Nephron (organoid): Measurements from ENCODE around the gene GRM3.

Experiments
- H3K27ac Mint-ChIP-seq, 3 experiments: 2 replicates each; pipeline ENCODE4 v1.8.0; 2020; ENCODE audit warnings: mixed read lengths in 3 of 3, mild to moderate bottlenecking in 2 of 3, moderate library complexity in 1 of 3
- H3K27me3 Mint-ChIP-seq: 2 replicates; pipeline ENCODE4 v1.8.0; 2021; ENCODE audit warnings: low read depth, mild to moderate bottlenecking, moderate library complexity, mixed read lengths
- H3K36me3 Mint-ChIP-seq: 2 replicates; pipeline ENCODE4 v1.8.0; 2020; ENCODE audit warnings: low read depth, mixed read lengths
- H3K4me1 Mint-ChIP-seq: 2 replicates; pipeline ENCODE4 v1.8.0; 2020; ENCODE audit warnings: mixed read lengths
- H3K4me3 Mint-ChIP-seq, 3 experiments: 2 replicates each; pipeline ENCODE4 v1.8.0; 2020; ENCODE audit warnings: mild to moderate bottlenecking in 3 of 3, mixed read lengths in 3 of 3, moderate library complexity in 2 of 3
- H3K9me3 Mint-ChIP-seq: 2 replicates; pipeline ENCODE4 v1.8.0; 2020; ENCODE audit warnings: mixed read lengths
- CTCF ChIP-seq, 3 experiments: fragments of 200-600 bp; sonication (generic); IDR thresholded peaks; one replicate each; pipeline ENCODE4 v1.5.0; 2021; ENCODE audit warnings: antibody characterized with exemption in 3 of 3; ENCODE audit not compliant: unreplicated experiment in 3 of 3

GRM3 gene

GRCh38 chr7:86668315-86668714 is 24.6 kb downstream of the GRM3 start:
- H3K27ac Mint-ChIP-seq = no peak overlapping the region
- no peaks in the 10 kb centered on the region for H3K9me3 Mint-ChIP-seq
- TF ChIP-seq CTCF (IDR thresholded peaks at IDR 0.05; ENCODE audit: unreplicated experiment in 3 of 3) = no peak
- H3K4me1 Mint-ChIP-seq = no peaks in the 10 kb centered on the region
- no peaks in the 10 kb centered on the region for H3K36me3 Mint-ChIP-seq
- H3K4me3 Mint-ChIP-seq = no peak overlapping the region
- no peaks in the 10 kb centered on the region for H3K27me3 Mint-ChIP-seq

DNA sequence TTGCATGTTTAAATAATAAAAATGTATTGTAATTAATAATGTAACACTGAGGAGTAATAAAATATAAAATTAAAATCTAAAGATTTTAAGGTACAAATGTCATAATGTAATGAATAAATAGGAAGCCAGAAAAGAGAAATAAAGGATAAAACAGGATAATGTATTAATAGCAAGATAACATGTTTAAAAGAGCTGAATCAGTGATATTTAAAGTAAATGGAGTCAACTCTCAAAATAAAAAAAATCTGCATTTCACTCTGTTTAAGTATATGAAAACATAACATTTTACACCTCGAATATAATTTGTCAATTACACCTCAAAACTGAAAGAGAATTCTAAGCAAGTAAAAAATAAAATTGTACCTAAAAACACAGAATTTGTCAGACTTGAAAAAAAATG is 44.1 kb downstream of the GRM3 start:
- no peak overlapping the region for H3K27ac Mint-ChIP-seq

DNA sequence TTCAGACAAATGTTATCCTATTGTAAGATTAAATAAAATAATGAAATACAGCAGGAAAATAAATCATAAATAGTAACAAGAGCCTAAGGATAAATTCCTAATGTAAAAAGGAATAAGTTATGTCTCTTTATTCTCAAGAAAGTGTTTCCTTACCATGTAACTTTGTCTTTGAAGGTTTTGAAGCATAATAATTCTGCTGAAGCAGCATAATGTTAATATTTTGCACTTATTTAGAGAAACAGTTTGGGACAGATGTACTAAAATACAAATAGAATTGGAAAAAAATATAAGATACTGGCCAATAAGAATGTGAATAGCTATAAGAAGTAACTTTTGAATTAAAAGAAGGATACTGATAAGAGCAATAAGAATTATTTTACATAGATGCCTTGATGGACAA is 45.7 kb downstream of the GRM3 start:
- Mint-ChIP-seq H3K27ac (no peak overlapping the region), H3K27me3 (no peaks in the 10 kb centered on the region), H3K4me3 (no peak overlapping the region), H3K4me1 (no peaks in the 10 kb centered on the region), H3K36me3 (no peaks in the 10 kb centered on the region), H3K9me3 (no peaks in the 10 kb centered on the region)
- TF ChIP-seq CTCF (IDR thresholded peaks at IDR 0.05; ENCODE audit: unreplicated experiment in 3 of 3) = no peak

More for the DNA sequence above, 44.1 kb downstream of the GRM3 start:
- no peaks in the 10 kb centered on the region for H3K36me3 Mint-ChIP-seq
- H3K27me3 Mint-ChIP-seq = no peaks in the 10 kb centered on the region
- H3K4me3 Mint-ChIP-seq = no peak overlapping the region
- no peak for TF ChIP-seq CTCF (IDR thresholded peaks at IDR 0.05; ENCODE audit: unreplicated experiment in 3 of 3)
- H3K9me3 Mint-ChIP-seq = no peaks in the 10 kb centered on the region
- no peaks in the 10 kb centered on the region for H3K4me1 Mint-ChIP-seq

- Mint-ChIP-seq H3K4me1 (no peaks in the 10 kb centered on the region), H3K9me3 (no peaks in the 10 kb centered on the region), H3K36me3 (no peaks in the 10 kb centered on the region), H3K4me3 (no peak overlapping the region), H3K27ac (no peak overlapping the region), H3K27me3 (no peaks in the 10 kb centered on the region)
- TF ChIP-seq CTCF (IDR thresholded peaks at IDR 0.05; ENCODE audit: unreplicated experiment in 3 of 3) = no peak
Measured at GRCh38 chr7:86692755-86693154, 49.0 kb downstream of the GRM3 start.

DNA sequence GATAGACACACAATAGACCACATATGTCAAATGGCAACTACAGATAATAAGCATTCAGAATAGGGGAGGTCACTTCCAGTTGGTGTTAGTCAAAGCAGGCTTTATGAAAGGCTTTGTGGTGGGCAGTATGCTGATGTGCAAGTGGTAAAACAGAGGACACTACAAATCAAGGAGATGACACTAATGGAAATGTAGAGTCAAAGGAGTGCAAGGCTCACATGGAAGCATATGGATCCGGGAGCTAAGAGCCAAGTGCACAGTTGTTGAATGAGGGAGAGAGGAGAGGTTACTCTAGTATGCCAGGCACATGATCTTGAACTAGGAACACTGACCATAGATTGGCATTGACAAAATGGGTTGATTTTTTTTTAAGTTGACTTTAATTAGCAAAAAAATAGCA is 62.7 kb downstream of the GRM3 start:
- Mint-ChIP-seq H3K4me1 (no peaks in the 10 kb centered on the region), H3K4me3 (no peak overlapping the region), H3K36me3 (no peaks in the 10 kb centered on the region), H3K27ac (no peak overlapping the region), H3K27me3 (no peaks in the 10 kb centered on the region), H3K9me3 (no peaks in the 10 kb centered on the region)
- no peak for TF ChIP-seq CTCF (IDR thresholded peaks at IDR 0.05; ENCODE audit: unreplicated experiment in 3 of 3)

DNA sequence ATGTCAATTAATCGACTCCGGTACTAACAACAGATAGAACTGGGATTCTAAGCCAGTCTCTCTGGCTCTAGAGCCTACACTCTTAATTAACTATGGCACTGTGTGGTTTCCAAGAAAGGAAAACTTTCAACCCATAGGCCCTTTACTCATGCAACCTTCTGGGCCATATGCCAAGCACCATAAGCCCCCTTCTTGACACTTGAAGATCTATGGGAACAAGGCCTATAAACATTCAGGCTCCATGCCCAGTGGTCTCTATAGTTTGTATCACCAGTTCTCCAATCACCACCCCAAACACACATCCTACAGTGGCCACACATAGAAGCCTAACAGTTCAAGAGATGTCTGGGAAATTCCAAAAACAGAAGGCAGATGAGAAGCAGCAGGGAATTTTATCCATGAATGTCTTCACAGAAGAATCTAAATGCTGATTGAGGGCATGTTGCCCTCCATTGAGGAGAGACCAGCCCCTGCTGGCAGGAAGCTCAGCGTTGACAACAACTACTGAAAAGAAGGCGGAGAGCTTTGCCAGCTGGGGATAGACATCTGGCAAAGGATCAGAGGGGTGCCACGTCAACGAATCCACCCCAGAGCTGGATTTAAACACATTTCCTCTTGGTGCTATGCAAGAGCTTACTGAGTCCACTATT is 64.4 kb downstream of the GRM3 start:
- H3K4me1 Mint-ChIP-seq = no peaks in the 10 kb centered on the region
- H3K9me3 Mint-ChIP-seq = no peaks in the 10 kb centered on the region
- no peak for TF ChIP-seq CTCF (IDR thresholded peaks at IDR 0.05; ENCODE audit: unreplicated experiment in 3 of 3)
- H3K27me3 Mint-ChIP-seq = peaks cover under 1% of the 10 kb centered on the region
- no peaks in the 10 kb centered on the region for H3K36me3 Mint-ChIP-seq
- no peak overlapping the region for H3K27ac Mint-ChIP-seq
- H3K4me3 Mint-ChIP-seq = no peak overlapping the region
